HepG2 (cell line): Measurements from ENCODE around the gene CYP2J2. TPM values are rescaled to one million over a fixed set of nuclear protein-coding genes. Genes with fewer than 3 reads are reported as not detected.

Experiments used
- AHR ChIP-seq: IDR thresholded peaks from 2 replicates; pipeline ENCODE4 v1.6.1; 2018; ENCODE audit warnings: missing genetic modification reagents, missing compliant biosample characterization
- CC2D1A ChIP-seq: sonication (generic); formaldehyde crosslinking; IDR thresholded peaks from 2 replicates; pipeline ENCODE4 v1.8.1; 2023; ENCODE audit warnings: mild to moderate bottlenecking, missing genetic modification reagents
- CEBPG ChIP-seq: IDR thresholded peaks from 2 replicates; pipeline ENCODE4 v1.6.1; 2016
- CREB1 ChIP-seq, 2 experiments: fragments of 450-650 bp in 1 of 2; IDR thresholded peaks; 2 replicates each; pipeline ENCODE4 v1.6.1; 2016 to 2017; ENCODE audit warnings: control low read depth in 1 of 2, mild to moderate bottlenecking in 1 of 2, missing compliant biosample characterization in 1 of 2, missing genetic modification characterization in 1 of 2
- CREB3 ChIP-seq: sonication (generic); formaldehyde crosslinking; IDR thresholded peaks from 2 replicates; pipeline ENCODE4 v1.5.0; 2020; ENCODE audit warnings: missing genetic modification reagents
- HDAC2 ChIP-seq: sonication (generic); formaldehyde crosslinking; IDR thresholded peaks from 2 replicates; pipeline ENCODE4 v1.4.0; 2020; ENCODE audit warnings: missing genetic modification reagents
- HDAC6 ChIP-seq: fragments of 200-600 bp; sonication (generic); IDR thresholded peaks from 2 replicates; pipeline ENCODE4 v1.7.0; 2017; ENCODE audit warnings: mild to moderate bottlenecking, antibody characterized with exemption, low read length, low read depth
- HMG20A ChIP-seq: IDR thresholded peaks from 2 replicates; pipeline ENCODE4 v1.6.1; 2016; ENCODE audit warnings: borderline replicate concordance
- HNF4G ChIP-seq, 2 experiments: sonication (generic) in 1 of 2; formaldehyde crosslinking in 1 of 2; IDR thresholded peaks; 2 replicates each; pipeline versions ENCODE4 v1.4.0 to v1.6.1; 2011 to 2020; ENCODE audit warnings: borderline replicate concordance in 2 of 2, low read depth in 2 of 2, mild to moderate bottlenecking in 2 of 2, low read length in 1 of 2, missing genetic modification reagents in 1 of 2, moderate library complexity in 1 of 2
- RBM39 ChIP-seq: fragments of 200-400 bp; formaldehyde crosslinking; IDR thresholded peaks from one replicate; pipeline ENCODE4 v1.6.1; 2018; ENCODE audit warnings: antibody characterized with exemption, mild to moderate bottlenecking, low read depth, low read length; ENCODE audit not compliant: poor library complexity, severe bottlenecking
- SIN3B ChIP-seq: fragments of 150-350 bp; IDR thresholded peaks from 2 replicates; pipeline ENCODE4 v1.6.1; 2014; ENCODE audit warnings: low read length
- SOX13 ChIP-seq, 3 experiments: fragments of 450-650 bp in 1 of 3; sonication (generic) in 1 of 3; formaldehyde crosslinking in 1 of 3; IDR thresholded peaks in 2 of 3; conservative IDR thresholded peaks in 1 of 3; 2 replicates each; pipeline versions ENCODE4 v1.5.0 to v1.6.1; 2016 to 2020; ENCODE audit warnings: antibody characterized with exemption in 1 of 3, mild to moderate bottlenecking in 1 of 3, missing compliant biosample characterization in 1 of 3, missing genetic modification reagents in 1 of 3, moderate library complexity in 1 of 3
- TBX2 ChIP-seq: sonication (generic); formaldehyde crosslinking; IDR thresholded peaks from 2 replicates; pipeline ENCODE4 v1.5.0; 2020; ENCODE audit warnings: missing genetic modification reagents, mild to moderate bottlenecking, borderline replicate concordance
- TEAD3 ChIP-seq: optimal IDR thresholded peaks from 2 replicates; pipeline ENCODE3; 2016; ENCODE audit warnings: borderline replicate concordance
- ZC3H4 ChIP-seq: sonication (generic); formaldehyde crosslinking; IDR thresholded peaks from 2 replicates; pipeline ENCODE4 v1.4.0; 2020; ENCODE audit warnings: missing genetic modification reagents, borderline replicate concordance
- ZFP36L1 ChIP-seq: sonication (generic); formaldehyde crosslinking; IDR thresholded peaks from 2 replicates; pipeline ENCODE4 v1.8.0; 2022; ENCODE audit warnings: mild to moderate bottlenecking, missing genetic modification reagents, moderate library complexity
- ZKSCAN1 ChIP-seq: fragments of 150-350 bp; IDR thresholded peaks from 2 replicates; pipeline ENCODE4 v1.6.1; 2014; ENCODE audit warnings: low read length
- ZMYM2 ChIP-seq: sonication (generic); formaldehyde crosslinking; IDR thresholded peaks from 2 replicates; pipeline ENCODE4 v1.8.0; 2022; ENCODE audit warnings: mild to moderate bottlenecking, missing genetic modification reagents
- ZNF225 ChIP-seq: sonication (generic); formaldehyde crosslinking; IDR thresholded peaks from 2 replicates; pipeline ENCODE4 v1.4.0; 2020; ENCODE audit warnings: mild to moderate bottlenecking, missing genetic modification reagents
- ZNF407 ChIP-seq: sonication (generic); formaldehyde crosslinking; IDR thresholded peaks from one replicate; pipeline ENCODE4 v1.5.1; 2020; ENCODE audit warnings: mild to moderate bottlenecking, missing genetic modification reagents; ENCODE audit errors: not compliant biosample characterization
- ZNF557 ChIP-seq: sonication (generic); formaldehyde crosslinking; IDR thresholded peaks from 2 replicates; pipeline ENCODE4 v1.4.0; 2020; ENCODE audit warnings: missing genetic modification reagents
- ZNF790 ChIP-seq: sonication (generic); formaldehyde crosslinking; IDR thresholded peaks from 2 replicates; pipeline ENCODE4 v1.8.0; 2022; ENCODE audit warnings: missing genetic modification reagents, mild to moderate bottlenecking, borderline replicate concordance
- polyA plus RNA-seq, 8 experiments: library from polyadenylated mRNA; depleted of rRNA in 3 of 8; stranded (reverse) in 7 of 8; unstranded in 1 of 8; fragments of >200 nt; fragmentation: Illumina TruSeq in 4 of 8; extraction: Trizol in 4 of 8; gene quantifications; 2 replicates each; pipeline versions ENCODE4 v1.2.1 to v1.2.3, GENCODE V29; 2011 to 2016; ENCODE audit warnings: low read depth in 4 of 8, missing spikeins in 1 of 8, mixed read lengths in 1 of 8; ENCODE audit not compliant: insufficient read depth in 1 of 8
- total RNA-seq, 5 experiments: library from RNA; depleted of rRNA; stranded (reverse); fragments of >200 nt; fragmentation: Illumina TruSeq; extraction: Trizol; gene quantifications; 2 replicates each; pipeline ENCODE4 v1.2.3, GENCODE V29; 2016; ENCODE audit warnings: low read depth in 1 of 5

Gene CYP2J2
- total and polyA plus RNA-seq, 2 of the 13 experiments (the other 11 are each of a cell fraction or from before 2014, with no cell fraction given): 2.1 to 5.9 TPM

- no peak for TF ChIP-seq ZNF407
- TF ChIP-seq ZNF557: no peak
- TF ChIP-seq CREB1 (IDR thresholded peaks at IDR 0.05): no peak
- TF ChIP-seq CREB1 (CRISPR knock-in tag; IDR thresholded peaks at IDR 0.05): no peak
- TF ChIP-seq CREB3 (CRISPR knock-in tag): no peak
- peak; percentile 74 for TF ChIP-seq CEBPG (CRISPR knock-in tag)
- TF ChIP-seq SOX13 (IDR thresholded peaks at IDR 0.05): no peak
- TF ChIP-seq SOX13 (CRISPR knock-in tag; conservative IDR thresholded peaks at IDR 0.05 in 1 of 2, IDR thresholded peaks at IDR 0.05 in 1 of 2): peak in 1 of 2 experiments; percentile 11; a peak in 1 of 4 replicates
- TF ChIP-seq ZNF225: no peak
- TF ChIP-seq RBM39: no peak
- TF ChIP-seq HDAC2 (CRISPR knock-in tag): no peak
- TF ChIP-seq HDAC6: no peak
- TF ChIP-seq TEAD3 (CRISPR knock-in tag): peak; percentile 14
- TF ChIP-seq ZMYM2 (CRISPR knock-in tag): no peak
- TF ChIP-seq ZKSCAN1: no peak
- TF ChIP-seq TBX2 (CRISPR knock-in tag): no peak
- TF ChIP-seq CC2D1A (CRISPR knock-in tag): no peak
- TF ChIP-seq SIN3B: no peak
- TF ChIP-seq HNF4G (IDR thresholded peaks at IDR 0.05; ENCODE audit: borderline replicate concordance, low read depth, low read length): no peak
- TF ChIP-seq HNF4G (CRISPR knock-in tag; IDR thresholded peaks at IDR 0.05; ENCODE audit: borderline replicate concordance, low read depth): no peak
- no peak for TF ChIP-seq AHR (CRISPR knock-in tag)
- TF ChIP-seq ZFP36L1 (CRISPR knock-in tag): no peak
- TF ChIP-seq HMG20A: peak; percentile 22; the same call in 1 of the 2 replicates
- TF ChIP-seq ZNF790 (CRISPR knock-in tag): no peak
- no peak for TF ChIP-seq ZC3H4 (CRISPR knock-in tag)
These were observed 22.4 kb upstream of the CYP2J2 start (continued) for GRCh38 chr1:59948990-59949389.
